H1 (cell line): ENCODE results near the gene ZNF785. TPM values are rescaled to one million over a fixed set of nuclear protein-coding genes. Genes with fewer than 3 reads are reported as not detected.

Experiments used
- CTCF ChIA-PET: fragments of 300-600 bp; sonication (Branson Sonifier 250); formaldehyde crosslinking; loops from one replicate; lab custom pipeline; 2021; ENCODE audit not compliant: partially characterized antibody; lab: Charles Lee
- POLR2A ChIA-PET: fragments of 300-600 bp; sonication (Branson Sonifier 250); formaldehyde crosslinking; loops from one replicate; lab custom pipeline; 2021; ENCODE audit warnings: inconsistent platforms; ENCODE audit not compliant: partially characterized antibody; lab: Charles Lee
- DNase-seq, 2 experiments: peaks; one replicate each; pipeline versions ENCODE4 v3.0.0 to v3.0.0-alpha.2; 2010 to 2022; ENCODE audit warnings: low spot score in 2 of 2, low read depth in 1 of 2, mixed read lengths in 1 of 2
- FAIRE-seq: peaks from 2 replicates; lab custom pipeline; 2011; peaks lifted over from hg19 to GRCh38; lab: Jason Lieb, UNC
- H2AFZ ChIP-seq: 2 replicates; pipeline ENCODE4 v1.8.1; 2012; ENCODE audit warnings: low read length, inconsistent platforms
- H2AK5ac ChIP-seq: 2 replicates; pipeline ENCODE4 v1.6.1; 2013; ENCODE audit warnings: low read depth, low read length
- H2BK120ac ChIP-seq: replicated peaks from 2 replicates; pipeline ENCODE3; 2013; ENCODE audit warnings: low read depth, low read length, inconsistent platforms
- H2BK12ac ChIP-seq: 2 replicates; pipeline ENCODE4 v1.6.1; 2013; ENCODE audit warnings: low read depth, low read length
- H2BK15ac ChIP-seq: 2 replicates; pipeline ENCODE4 v1.6.1; 2013; ENCODE audit warnings: low read length
- H2BK20ac ChIP-seq: 2 replicates; pipeline ENCODE4 v1.6.1; 2013; ENCODE audit warnings: low read length
- H2BK5ac ChIP-seq: 2 replicates; pipeline ENCODE4 v1.6.1; 2013; ENCODE audit warnings: low read depth, low read length
- H3K14ac ChIP-seq: 2 replicates; pipeline ENCODE4 v1.6.1; 2013; ENCODE audit warnings: inconsistent platforms; ENCODE audit not compliant: insufficient read length
- H3K18ac ChIP-seq: 2 replicates; pipeline ENCODE4 v1.6.1; 2013; ENCODE audit warnings: low read length; ENCODE audit errors: extremely low read depth
- H3K23ac ChIP-seq: 2 replicates; pipeline ENCODE4 v1.6.1; 2013; ENCODE audit warnings: inconsistent platforms; ENCODE audit not compliant: insufficient read length
- H3K23me2 ChIP-seq: 2 replicates; pipeline ENCODE4 v1.6.1; 2013; ENCODE audit warnings: low read depth, low read length
- H3K27ac ChIP-seq: 2 replicates; pipeline ENCODE4 v1.6.1; 2011; ENCODE audit warnings: low read depth, low read length, inconsistent platforms
- H3K27me3 ChIP-seq, 4 experiments: replicated peaks in 1 of 4; 1 replicate in 1 of 4; 2 replicates in 3 of 4; pipeline versions ENCODE4 v1.6.1 to v1.8.1; 2011 to 2013; ENCODE audit warnings: low read length in 3 of 4, mild to moderate bottlenecking in 3 of 4, inconsistent platforms in 2 of 4, mixed read lengths in 2 of 4, moderate library complexity in 1 of 4; ENCODE audit not compliant: control insufficient read depth in 3 of 4, insufficient read depth in 3 of 4; ENCODE audit errors: extremely low read depth in 1 of 4
- H3K36me3 ChIP-seq, 4 experiments: 2 replicates each; pipeline versions ENCODE4 v1.6.1 to v1.8.1; 2011 to 2013; ENCODE audit warnings: mild to moderate bottlenecking in 4 of 4, low read length in 3 of 4, moderate library complexity in 2 of 4, control low read depth in 1 of 4, inconsistent platforms in 1 of 4; ENCODE audit not compliant: insufficient read depth in 4 of 4, control insufficient read depth in 2 of 4
- H3K4ac ChIP-seq: replicated peaks from 2 replicates; pipeline ENCODE3; 2013; ENCODE audit warnings: low read length, low read depth, mixed read lengths, inconsistent platforms; ENCODE audit not compliant: insufficient read length
- H3K4me1 ChIP-seq, 4 experiments: replicated peaks in 1 of 4; 1 replicate in 1 of 4; 2 replicates in 3 of 4; pipeline versions ENCODE4 v1.6.1 to v1.8.1; 2011 to 2013; ENCODE audit warnings: low read length in 3 of 4, inconsistent platforms in 2 of 4, mixed read lengths in 1 of 4; ENCODE audit not compliant: insufficient read depth in 4 of 4, control insufficient read depth in 3 of 4
- H3K4me2 ChIP-seq, 2 experiments: 2 replicates each; pipeline versions ENCODE4 v1.6.1 to v1.8.1; 2011 to 2013; ENCODE audit warnings: low read depth in 2 of 2, low read length in 2 of 2, control low read depth in 1 of 2, inconsistent platforms in 1 of 2, mild to moderate bottlenecking in 1 of 2; ENCODE audit not compliant: insufficient read depth in 1 of 2
- H3K4me3 ChIP-seq, 4 experiments: fragments of 200-600, 300-600 bp in 1 of 4; sonication (generic), shearing (Covaris generic), sonication (Bioruptor Twin) in 1 of 4; 2 replicates each; pipeline versions ENCODE4 v1.5.1 to v1.8.1; 2011 to 2016; ENCODE audit warnings: low read length in 4 of 4, low read depth in 3 of 4, control low read depth in 2 of 4, inconsistent platforms in 2 of 4, mild to moderate bottlenecking in 2 of 4, mixed read lengths in 1 of 4, moderate library complexity in 1 of 4; ENCODE audit not compliant: insufficient read depth in 2 of 4; ENCODE audit errors: extremely low read depth in 1 of 4
- H3K56ac ChIP-seq: replicated peaks from 2 replicates; pipeline ENCODE3; 2013; ENCODE audit warnings: low read depth, mild to moderate bottlenecking, mixed read lengths, low read length, inconsistent platforms; ENCODE audit not compliant: insufficient read length
- H3K79me1 ChIP-seq: 2 replicates; pipeline ENCODE4 v1.6.1; 2013; ENCODE audit warnings: low read depth, low read length, control low read depth
- H3K79me2 ChIP-seq, 2 experiments: 2 replicates each; pipeline versions ENCODE4 v1.6.1 to v1.8.1; 2012 to 2013; ENCODE audit warnings: low read length in 2 of 2, mild to moderate bottlenecking in 2 of 2, inconsistent platforms in 1 of 2; ENCODE audit not compliant: insufficient read depth in 2 of 2, control insufficient read depth in 1 of 2
- H3K9ac ChIP-seq, 4 experiments: replicated peaks in 1 of 4; 1 replicate in 1 of 4; 2 replicates in 3 of 4; pipeline versions ENCODE4 v1.6.1 to v1.8.1; 2011 to 2013; ENCODE audit warnings: low read depth in 3 of 4, low read length in 3 of 4, control low read depth in 2 of 4, mild to moderate bottlenecking in 2 of 4, moderate library complexity in 2 of 4, inconsistent platforms in 1 of 4; ENCODE audit errors: extremely low read depth in 1 of 4
- H3K9me3 ChIP-seq, 2 experiments: 2 replicates each; pipeline versions ENCODE4 v1.6.1 to v1.8.1; 2012 to 2013; ENCODE audit warnings: mild to moderate bottlenecking in 2 of 2, moderate library complexity in 2 of 2, control low read depth in 1 of 2, inconsistent platforms in 1 of 2, low read depth in 1 of 2, low read length in 1 of 2, mixed read lengths in 1 of 2; ENCODE audit not compliant: insufficient read depth in 2 of 2
- H4K20me1 ChIP-seq, 2 experiments: replicated peaks in 1 of 2; 2 replicates each; pipeline versions ENCODE3 to v1.8.1; 2011 to 2013; ENCODE audit warnings: inconsistent platforms in 2 of 2, low read length in 2 of 2, mild to moderate bottlenecking in 1 of 2; ENCODE audit not compliant: insufficient read depth in 2 of 2, control insufficient read depth in 1 of 2
- H4K5ac ChIP-seq: 2 replicates; pipeline ENCODE4 v1.6.1; 2013; ENCODE audit warnings: low read length, low read depth, mixed read lengths, inconsistent platforms; ENCODE audit not compliant: insufficient read length
- H4K8ac ChIP-seq: 2 replicates; pipeline ENCODE4 v1.8.0; 2013; ENCODE audit warnings: mild to moderate bottlenecking, moderate library complexity, low read length, inconsistent platforms; ENCODE audit not compliant: insufficient read depth; ENCODE audit errors: extremely low read depth
- H4K91ac ChIP-seq: replicated peaks from 2 replicates; pipeline ENCODE3; 2013; ENCODE audit warnings: low read length, mixed read lengths, inconsistent platforms; ENCODE audit not compliant: insufficient read length
- BACH1 ChIP-seq: IDR thresholded peaks from 2 replicates; pipeline ENCODE4 v1.6.1; 2012; ENCODE audit warnings: low read length, improper control_type of control experiment
- CBX5 ChIP-seq: fragments of 300-800, 300-1000 bp; sonication (generic); IDR thresholded peaks from 2 replicates; pipeline ENCODE4 v1.7.1; 2016; ENCODE audit warnings: antibody characterized with exemption, low read length, low read depth
- CBX8 ChIP-seq: fragments of 300-800, 300-1000 bp; sonication (generic); IDR thresholded peaks from 2 replicates; pipeline ENCODE4 v1.7.1; 2016; ENCODE audit warnings: low read depth, low read length, borderline replicate concordance
- CHD2 ChIP-seq: IDR thresholded peaks from 2 replicates; pipeline ENCODE4 v1.6.1; 2012; ENCODE audit warnings: low read length, improper control_type of control experiment
- EZH2 ChIP-seq: fragments of 200-600 bp; sonication (generic); IDR thresholded peaks from 2 replicates; pipeline ENCODE4 v1.7.1; 2012; ENCODE audit warnings: low read depth, mild to moderate bottlenecking, moderate library complexity, low read length, inconsistent platforms; ENCODE audit not compliant: severe bottlenecking
- POLR2A ChIP-seq, 2 experiments: IDR thresholded peaks; 1 replicate in 1 of 2; 2 replicates in 1 of 2; pipeline ENCODE4 v1.6.1; 2011; ENCODE audit warnings: low read depth in 2 of 2, low read length in 2 of 2, mild to moderate bottlenecking in 2 of 2; ENCODE audit errors: control extremely low read depth in 1 of 2
- POU5F1 ChIP-seq: IDR thresholded peaks from 2 replicates; pipeline ENCODE4 v1.6.1; 2011; ENCODE audit warnings: low read depth, mild to moderate bottlenecking, low read length, moderate library complexity
- SUZ12 ChIP-seq: fragments of 200-600 bp; sonication (generic); IDR thresholded peaks from 2 replicates; pipeline ENCODE4 v1.6.1; 2012; ENCODE audit warnings: mild to moderate bottlenecking, inconsistent platforms, low read length, moderate library complexity, mixed read lengths
- TAF1 ChIP-seq: IDR thresholded peaks from 2 replicates; pipeline ENCODE4 v1.6.1; 2011; ENCODE audit warnings: mild to moderate bottlenecking, low read depth, low read length
- TCF12 ChIP-seq: IDR thresholded peaks from 2 replicates; pipeline ENCODE4 v1.6.1; 2011; ENCODE audit warnings: low read depth, mild to moderate bottlenecking, low read length
- ZNF274 ChIP-seq: IDR thresholded peaks from 2 replicates; pipeline ENCODE4 v1.7.0; 2012; ENCODE audit warnings: low read length, borderline replicate concordance; ENCODE audit errors: extremely low read depth
- WGBS, 2 experiments: shearing (Covaris generic) in 1 of 2; methylation state at CpG; one replicate each; pipeline versions ENCODE4 v1.1.6 to v1.1.7; 2013 to 2015; ENCODE audit warnings: low lambda C conversion rate in 2 of 2, mixed read lengths in 2 of 2, inconsistent platforms in 1 of 2, low coverage in 1 of 2, missing lambda C conversion rate in 1 of 2; ENCODE audit not compliant: insufficient replicate concordance in 2 of 2, insufficient coverage in 1 of 2, insufficient read length in 1 of 2; ENCODE audit errors: extremely low coverage in 1 of 2, missing lambda C conversion rate in 1 of 2; 5-methylcytosine and 5-hydroxymethylcytosine counted together
- polyA plus RNA-seq, 7 experiments: library from polyadenylated mRNA; depleted of rRNA in 3 of 7; stranded (reverse) in 5 of 7; unstranded in 2 of 7; fragments of >200 nt in 5 of 7; fragments of 200-250 nt in 2 of 7; gene quantifications; 1 replicate in 5 of 7; 2 replicates in 1 of 7; 4 replicates in 1 of 7; pipeline versions ENCODE4 v1.2.1 to v1.2.3, GENCODE V29; 2011 to 2013; ENCODE audit warnings: missing spikeins in 2 of 7, mixed read lengths in 2 of 7
- total RNA-seq: library from RNA; stranded (reverse); fragmentation: NEBNext Ultra II Directional; extraction: Animal tissue kit (Norgen Biotek cat#: 25700); gene quantifications from 2 replicates; pipeline ENCODE4 v1.2.1, GENCODE V29; 2021

Gene ZNF785
- total and polyA plus RNA-seq, 2 of the 8 experiments (the other 6 are each of a cell fraction or from before 2014, with no cell fraction given) = 8.6 to 12.9 TPM

- Histone ChIP-seq H3K9ac (no peak overlapping the region), H3K4ac (no peak overlapping the region), H4K8ac (no peak overlapping the region), H3K27ac (no peak overlapping the region), H3K9me3 (no peaks in the 10 kb centered on the region), H3K23me2 (peaks cover 7% of the 10 kb centered on the region), H2BK20ac (no peak overlapping the region), H3K18ac (peak overlapping the region; percentile 48), H2AK5ac (no peak overlapping the region), H2BK15ac (no peak overlapping the region; the same call in 1 of the 2 replicates), H2AFZ (no peak overlapping the region), H3K4me2 (no peak overlapping the region), H3K56ac (no peak overlapping the region), H3K79me2 (no peaks in the 10 kb centered on the region; a peak in 1 of 4 replicates), H3K27me3 (no peaks in the 10 kb centered on the region)
- no peak for FAIRE-seq
- TF ChIP-seq BACH1 = no peak
- no peak for TF ChIP-seq CBX8
- no peak for TF ChIP-seq TCF12
- TF ChIP-seq SUZ12 = no peak
- TF ChIP-seq EZH2 = no peak
- no peak for TF ChIP-seq ZNF274
- TF ChIP-seq CBX5 = no peak
- TF ChIP-seq CHD2 = no peak
- no peak for TF ChIP-seq TAF1
- TF ChIP-seq POLR2A (IDR thresholded peaks at IDR 0.05; ENCODE audit: control extremely low read depth in 1 of 2, low read depth in 2 of 2, low read length in 2 of 2) = no peak
- no peak for TF ChIP-seq POU5F1
- TF ChIP-seq, all 59 proteins: peak for 0
- Histone ChIP-seq H3K79me1 (no peaks in the 10 kb centered on the region), H3K14ac (no peak overlapping the region), H2BK12ac (0 out of 2 replicates have a peak overlapping the region, but pooled peaks have one; percentile 39), H3K4me3 (no peak overlapping the region), H4K20me1 (no peaks in the 10 kb centered on the region), H2BK5ac (no peak overlapping the region), H2BK120ac (no peak overlapping the region), H3K36me3 (no peaks in the 10 kb centered on the region), H4K5ac (no peak overlapping the region), H4K91ac (no peak overlapping the region), H3K4me1 (peaks cover 7 to 27% (median 17%) of the 10 kb centered on the region in 4 experiments), H3K23ac (no peak overlapping the region)
- ChIA-PET CTCF (interaction anchor here (0.8 to 1.4 kb wide), 3 partner anchors 19 to 89 kb away, joined by 3 to 5 read pairs (median 3); partner anchors contain the start of gene ZNF764), POLR2A (interaction anchor here (0.8 to 1.2 kb wide), 4 partner anchors 11 to 71 kb away, joined by 3 to 4 read pairs (median 3); partner anchors contain the start of genes ZNF689 and ZNF764)
- no peak for DNase-seq
- WGBS, 2 experiments = 87% methylated on average over 7 of the region's 8 CpGs; no CpG with 5 or more reads in 1 of the 2 experiments
These were observed 46.2 kb downstream of the ZNF785 start for GRCh38 chr16:30539000-30539964.
